ENCODE data around the gene PLEKHM3.

GRCh38 chr2:207884127-207884526, 141.2 kb downstream of the PLEKHM3 start:
- no peak for TF ChIP-seq CTCF (IDR thresholded peaks at IDR 0.05)
- no peak for TF ChIP-seq POLR2A (IDR thresholded peaks at IDR 0.05)
